Prostate gland (tissue), 2 donors: ENCODE results near the gene CHADL. TPM values are rescaled to one million over a fixed set of nuclear protein-coding genes. Genes with fewer than 3 reads are reported as not detected.
A peak's percentile ranks its signal among the peaks of the same experiment; 100 is the strongest.

Experiments
- DNase-seq: peaks from one replicate; pipeline ENCODE4 v3.0.0-alpha.2; 2019; ENCODE audit warnings: low spot score
- H3K27ac ChIP-seq, 2 donors: fragments of 200-600 bp; sonication (generic); 2 replicates each; pipeline ENCODE4 v1.5.1; 2017 to 2019
- H3K27me3 ChIP-seq: fragments of 200-600 bp; sonication (generic); replicated peaks from 2 replicates; pipeline ENCODE4 v1.5.1; 2019; ENCODE audit not compliant: insufficient read depth
- H3K36me3 ChIP-seq, 2 donors: fragments of 200-600 bp; sonication (generic); 1 replicate in 1 of 2; 2 replicates in 1 of 2; pipeline versions ENCODE4 v1.5.1 to v1.8.1; 2017 to 2019
- H3K4me1 ChIP-seq: fragments of 200-600 bp; sonication (generic); replicated peaks from 2 replicates; pipeline ENCODE4 v1.5.1; 2019
- H3K4me3 ChIP-seq, 2 donors: fragments of 200-600 bp; sonication (generic); 2 replicates each; pipeline ENCODE4 v1.5.1; 2017 to 2019
- H3K9me3 ChIP-seq: fragments of 200-600 bp; sonication (generic); 2 replicates; pipeline ENCODE4 v1.5.1; 2017
- POLR2A ChIP-seq: fragments of 450-650 bp; IDR thresholded peaks from one replicate; pipeline ENCODE4 v1.6.1; 2016; ENCODE audit warnings: antibody characterized with exemption, mild to moderate bottlenecking
- POLR2AphosphoS5 ChIP-seq: sonication (generic); formaldehyde crosslinking; IDR thresholded peaks from one replicate; pipeline ENCODE4 v1.6.1; 2017; ENCODE audit warnings: antibody characterized with exemption
- WGBS: methylation state at CpG from one replicate; pipeline ENCODE4 v1.1.5; 2018; 5-methylcytosine and 5-hydroxymethylcytosine counted together
- intact Hi-C: fragments of 100-400 bp; cut with DNase I; formaldehyde crosslinking; loops from one replicate; pipeline ENCODE4 v1.14.2; 2022
- total RNA-seq, 2 donors: library from RNA; depleted of rRNA; stranded (reverse); fragments of >200 nt; gene quantifications; one replicate each; pipeline ENCODE4 v1.1.0, GENCODE V29; 2016
- TF ChIP-seq, protein P1 (sequence below), 4 experiments: fragments of 200-600 bp in 2 of 4; fragments of 450-650 bp in 2 of 4; sonication (generic) in 2 of 4; IDR thresholded peaks; 1 replicate in 3 of 4; 2 replicates in 1 of 4; pipeline ENCODE4 v1.5.1; 2016 to 2019; ENCODE audit warnings: antibody characterized with exemption in 4 of 4, mild to moderate bottlenecking in 2 of 4, moderate library complexity in 2 of 4

Gene CHADL
- total RNA-seq, 2 donors from 2014 or later: 8.2 to 19.0 TPM

- TF ChIP-seq POLR2AphosphoS5: peak; percentile 88
- TF ChIP-seq, protein P1, sequence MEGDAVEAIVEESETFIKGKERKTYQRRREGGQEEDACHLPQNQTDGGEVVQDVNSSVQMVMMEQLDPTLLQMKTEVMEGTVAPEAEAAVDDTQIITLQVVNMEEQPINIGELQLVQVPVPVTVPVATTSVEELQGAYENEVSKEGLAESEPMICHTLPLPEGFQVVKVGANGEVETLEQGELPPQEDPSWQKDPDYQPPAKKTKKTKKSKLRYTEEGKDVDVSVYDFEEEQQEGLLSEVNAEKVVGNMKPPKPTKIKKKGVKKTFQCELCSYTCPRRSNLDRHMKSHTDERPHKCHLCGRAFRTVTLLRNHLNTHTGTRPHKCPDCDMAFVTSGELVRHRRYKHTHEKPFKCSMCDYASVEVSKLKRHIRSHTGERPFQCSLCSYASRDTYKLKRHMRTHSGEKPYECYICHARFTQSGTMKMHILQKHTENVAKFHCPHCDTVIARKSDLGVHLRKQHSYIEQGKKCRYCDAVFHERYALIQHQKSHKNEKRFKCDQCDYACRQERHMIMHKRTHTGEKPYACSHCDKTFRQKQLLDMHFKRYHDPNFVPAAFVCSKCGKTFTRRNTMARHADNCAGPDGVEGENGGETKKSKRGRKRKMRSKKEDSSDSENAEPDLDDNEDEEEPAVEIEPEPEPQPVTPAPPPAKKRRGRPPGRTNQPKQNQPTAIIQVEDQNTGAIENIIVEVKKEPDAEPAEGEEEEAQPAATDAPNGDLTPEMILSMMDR (IDR thresholded peaks at IDR 0.05): no peak
- 59% methylated on average over 3 of the region's 3 CpGs for WGBS
Measured at GRCh38 chr22:41280065-41280464, 39.3 kb upstream of the CHADL start.

GRCh38 chr22:41274856-41275255, 34.1 kb upstream of the CHADL start:
- TF ChIP-seq POLR2AphosphoS5 (no peak), POLR2A (no peak)
- TF ChIP-seq, protein P1 (IDR thresholded peaks at IDR 0.05): no peak
- DNase-seq: no peak

More at GRCh38 chr22:41280065-41280464, 39.3 kb upstream of the CHADL start:
- intact Hi-C loops: no loop called here
- Histone ChIP-seq H3K36me3 (no peaks in the 10 kb centered on the region), H3K4me3 (no peak overlapping the region), H3K27me3 (no peaks in the 10 kb centered on the region), H3K4me1 (no peaks in the 10 kb centered on the region), H3K9me3 (no peaks in the 10 kb centered on the region), H3K27ac (no peak overlapping the region)
- peak; percentile 91 for DNase-seq

GRCh38 chr22:41273128-41273527, 32.4 kb upstream of the CHADL start:
- Histone ChIP-seq H3K4me3 (no peak overlapping the region), H3K9me3 (no peaks in the 10 kb centered on the region), H3K27me3 (no peaks in the 10 kb centered on the region), H3K27ac (no peak overlapping the region), H3K4me1 (no peaks in the 10 kb centered on the region), H3K36me3 (peaks cover 0 to 13% of the 10 kb centered on the region in 2 donors)
- TF ChIP-seq POLR2AphosphoS5 (no peak), POLR2A (no peak)
- TF ChIP-seq, protein P1 (IDR thresholded peaks at IDR 0.05): no peak
- intact Hi-C loops: no loop called here
- no peak for DNase-seq
- 85% methylated on average over 7 of the region's 7 CpGs for WGBS

More at GRCh38 chr22:41274856-41275255, 34.1 kb upstream of the CHADL start:
- Histone ChIP-seq H3K4me1 (no peaks in the 10 kb centered on the region), H3K27ac (no peak overlapping the region), H3K27me3 (no peaks in the 10 kb centered on the region), H3K36me3 (peaks cover 0 to 13% of the 10 kb centered on the region in 2 donors), H3K9me3 (no peaks in the 10 kb centered on the region), H3K4me3 (no peak overlapping the region)
- intact Hi-C loops: no loop called here
- 62% methylated on average over 4 of the region's 4 CpGs for WGBS

- TF ChIP-seq POLR2A (no peak), POLR2AphosphoS5 (no peak)
- TF ChIP-seq, protein P1 (IDR thresholded peaks at IDR 0.05): no peak
- no peaks in the 10 kb centered on the region for H3K4me1 ChIP-seq
- H3K27me3 ChIP-seq: no peaks in the 10 kb centered on the region
- WGBS: 90% methylated on average over 9 of the region's 9 CpGs
- no peak overlapping the region for H3K27ac ChIP-seq
- no peak for DNase-seq
- H3K9me3 ChIP-seq: no peaks in the 10 kb centered on the region
- peaks cover 0 to 13% of the 10 kb centered on the region in 2 donors for H3K36me3 ChIP-seq
- H3K4me3 ChIP-seq: no peak overlapping the region
- intact Hi-C loops: no loop called here
Measured at GRCh38 chr22:41271787-41272186, 31.1 kb upstream of the CHADL start.

DNA sequence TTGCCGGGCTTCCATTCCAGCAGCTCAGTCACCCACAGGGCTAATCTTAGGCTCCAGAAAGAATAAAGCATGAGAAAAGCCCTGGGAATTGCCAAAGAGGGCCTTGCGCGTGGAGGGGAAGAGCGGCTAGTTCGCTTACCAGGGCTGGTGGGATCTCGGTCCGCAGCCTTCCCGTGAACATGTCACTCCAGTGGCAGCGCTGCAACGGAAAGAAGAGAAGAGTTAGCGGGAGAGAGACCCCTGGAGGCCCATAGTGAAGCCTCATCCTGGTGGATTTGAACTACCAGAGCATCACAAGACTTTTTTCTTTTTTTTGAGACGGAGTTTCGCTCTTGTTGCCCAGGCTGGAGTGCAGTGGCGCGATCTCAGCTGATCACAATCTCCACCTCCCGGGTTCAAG, 27.2 kb upstream of the CHADL start:
- Histone ChIP-seq H3K9me3 (no peaks in the 10 kb centered on the region), H3K27me3 (no peaks in the 10 kb centered on the region), H3K36me3 (no peaks in the 10 kb centered on the region), H3K4me1 (no peaks in the 10 kb centered on the region), H3K4me3 (no peak overlapping the region), H3K27ac (no peak overlapping the region)
- intact Hi-C loops: no loop called here
- 95% methylated on average over 16 of the region's 16 CpGs for WGBS
- TF ChIP-seq, protein P1 (IDR thresholded peaks at IDR 0.05): no peak
- TF ChIP-seq POLR2AphosphoS5 (no peak), POLR2A (no peak)
- DNase-seq: no peak
